ENCODE data around the gene GCFC2. TPM values are rescaled to one million over a fixed set of nuclear protein-coding genes. Genes with fewer than 3 reads are reported as not detected.
"Not testable (repeated sequence)": the region's sequence is repeated elsewhere in the genome, so short reads cannot be mapped to it uniquely, and the experiment has no call there.

The GCFC2 gene
- 32.6 TPM for total RNA-seq

DNA sequence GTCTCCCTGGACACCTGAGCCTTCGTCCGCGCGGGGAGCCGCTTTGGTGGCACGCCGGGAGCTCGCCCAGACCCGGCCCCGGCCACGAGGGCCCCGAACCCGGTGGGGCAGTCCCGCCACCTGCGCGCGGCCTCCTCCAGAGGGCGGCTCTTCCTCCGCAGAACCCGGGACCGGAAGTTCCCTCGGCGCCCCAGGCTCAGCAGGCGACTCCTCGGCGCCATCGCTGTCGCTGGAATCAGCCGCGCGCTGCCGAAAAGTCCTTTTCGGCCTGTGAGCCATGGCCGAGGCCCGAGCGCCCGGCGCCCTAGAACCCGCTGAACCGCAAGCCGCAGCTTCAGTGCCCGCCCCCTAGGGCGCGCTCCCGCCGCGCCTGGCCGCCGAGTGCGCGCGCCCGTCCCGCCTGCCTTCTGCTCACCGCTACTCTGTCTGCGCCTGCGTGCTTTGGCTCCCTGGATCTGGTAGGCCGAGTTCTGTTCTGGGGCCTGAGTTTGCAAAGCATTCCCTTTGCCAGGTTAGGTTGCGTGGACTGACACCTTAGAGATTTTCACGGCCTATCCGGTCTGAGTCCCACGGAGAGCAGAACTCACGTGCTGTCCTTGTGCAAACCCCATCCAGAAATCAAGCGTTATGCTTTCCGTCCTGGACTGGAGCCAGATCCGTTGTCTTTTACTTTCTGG, at the start of gene GCFC2:
Gene GCFC2, minus strand, starts transcription at position 339 of the 677 bp plus-strand sequence. Its CDS starts 60 bp downstream, at position 279.
- DNase-seq = peak; percentile 79

DNA sequence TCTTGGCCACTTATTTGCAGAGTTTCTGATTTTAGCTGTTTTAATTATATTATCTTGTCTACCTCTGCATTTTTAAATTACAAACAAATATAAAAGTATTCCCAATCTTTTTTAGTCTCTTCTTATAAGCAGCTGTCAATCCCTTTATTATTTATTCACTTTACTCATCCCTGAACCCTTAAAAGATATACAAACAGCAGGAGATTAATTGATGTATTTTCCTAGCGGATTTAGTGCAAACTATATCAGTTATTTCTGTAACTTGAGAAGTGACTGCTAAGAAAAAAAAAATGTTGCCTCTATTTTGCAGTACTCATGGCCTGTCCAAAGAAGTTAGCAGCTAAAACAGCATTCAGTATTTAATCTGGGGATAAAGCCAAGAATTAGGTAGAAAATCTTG, 42.1 kb upstream of the GCFC2 start:
- no peak for DNase-seq

DNA sequence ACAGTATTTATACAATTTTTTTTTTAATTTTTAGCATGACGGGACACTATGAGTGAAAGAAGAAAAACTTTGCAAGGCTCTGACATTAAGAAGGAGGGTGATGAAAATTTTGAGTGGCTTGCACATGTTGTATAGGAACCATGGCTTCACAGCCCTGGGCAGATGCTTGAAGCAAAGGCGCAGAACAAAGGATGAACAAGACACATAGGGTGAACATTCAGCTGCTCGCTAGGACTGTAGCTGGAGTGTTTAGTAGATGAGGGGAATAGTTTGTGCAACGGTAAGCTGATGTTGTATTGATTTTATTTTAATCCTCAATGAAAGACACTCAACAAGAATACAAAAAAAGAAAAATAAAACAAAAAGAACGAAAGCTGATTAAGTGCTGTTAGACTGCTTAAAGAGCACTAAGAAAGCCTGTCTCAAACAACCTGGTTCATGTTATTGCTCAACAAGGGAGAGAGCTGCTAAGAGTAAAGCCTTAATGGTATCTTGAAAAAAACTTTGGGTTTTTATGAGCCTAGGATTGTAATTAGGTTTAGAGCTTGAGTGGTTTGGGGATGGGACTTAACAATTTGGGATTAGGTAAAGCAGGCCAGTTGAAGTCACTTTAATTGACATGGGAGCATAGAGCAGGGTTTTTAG, 41.2 kb upstream of the GCFC2 start:
- no peak for DNase-seq

DNA sequence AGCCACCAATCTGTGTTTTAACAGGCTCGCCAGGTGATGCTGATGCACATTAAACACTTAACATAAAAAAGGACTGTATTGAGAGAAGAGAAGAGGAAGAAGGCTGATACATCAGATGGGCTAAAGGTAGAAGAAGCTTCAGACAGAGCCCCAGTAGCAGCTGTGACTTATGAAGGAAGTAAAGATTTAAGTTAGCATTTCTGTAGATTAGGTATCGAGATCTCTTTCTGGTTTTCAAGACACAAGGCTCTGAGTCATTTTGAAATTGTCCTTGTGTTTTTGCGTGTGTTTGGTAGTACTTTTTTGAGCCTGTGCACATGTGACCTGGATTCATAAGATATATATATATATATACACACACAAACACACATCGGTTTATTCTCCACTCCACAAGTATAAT, 40.6 kb upstream of the GCFC2 start:
- DNase-seq = no peak

DNA sequence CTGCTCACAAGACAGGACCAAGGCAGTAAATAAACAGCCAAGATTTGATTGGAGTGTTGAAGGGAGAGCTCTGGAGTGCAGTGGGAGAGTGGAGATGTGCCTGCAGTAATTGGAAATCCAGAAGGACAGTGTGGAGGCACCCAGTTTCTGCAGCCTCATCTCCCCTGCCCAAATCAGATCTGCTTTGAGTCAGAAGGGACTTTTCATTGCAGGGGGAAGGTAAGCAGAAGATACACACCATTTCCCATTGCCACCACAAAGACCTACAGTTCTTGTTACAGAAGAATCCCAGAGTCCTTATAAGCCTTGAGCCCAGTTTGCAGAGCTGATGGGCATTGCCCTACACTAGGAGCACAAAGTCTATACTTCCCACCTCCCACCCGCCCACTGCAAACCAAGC, 27.2 kb upstream of the GCFC2 start:
- DNase-seq = no peak

DNA sequence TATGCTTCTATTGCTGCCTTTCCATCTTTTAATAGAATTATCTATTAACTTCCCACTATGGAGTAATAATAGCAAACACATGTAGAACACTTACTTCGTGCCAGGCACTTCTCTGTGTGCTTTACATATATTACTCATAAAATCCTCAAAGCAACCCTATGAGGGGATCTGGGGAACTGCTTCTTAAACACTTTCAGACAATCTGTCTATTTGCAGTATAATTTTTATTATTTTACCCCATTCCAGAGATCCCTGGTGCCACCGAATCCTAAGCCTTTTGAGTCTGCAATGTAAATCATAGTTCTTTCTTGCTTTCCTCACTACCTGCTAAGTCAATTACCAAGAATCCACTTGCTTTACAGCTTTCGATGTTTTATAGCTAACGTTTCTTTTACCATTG, 25.6 kb upstream of the GCFC2 start:
- no peak for DNase-seq

DNA sequence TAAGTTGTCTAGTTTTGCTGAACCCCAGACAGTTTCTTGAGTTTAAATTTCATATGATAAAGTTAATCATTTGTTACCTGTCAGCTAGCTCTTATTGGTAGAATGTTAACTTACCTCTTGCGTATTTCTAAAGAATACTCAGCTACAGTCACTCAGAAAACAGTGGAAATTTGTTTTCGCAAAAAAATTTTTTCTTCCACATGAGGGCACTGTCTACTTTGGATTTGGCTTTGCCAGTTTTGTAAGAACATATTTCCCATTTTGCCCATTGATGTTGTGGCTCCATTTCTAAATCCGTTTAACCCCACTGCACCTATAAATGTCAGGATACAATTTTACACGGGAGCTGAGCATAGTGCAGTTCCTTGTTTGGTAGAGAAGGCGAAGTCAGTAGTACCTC, 19.1 kb upstream of the GCFC2 start:
- DNase-seq = no peak

DNA sequence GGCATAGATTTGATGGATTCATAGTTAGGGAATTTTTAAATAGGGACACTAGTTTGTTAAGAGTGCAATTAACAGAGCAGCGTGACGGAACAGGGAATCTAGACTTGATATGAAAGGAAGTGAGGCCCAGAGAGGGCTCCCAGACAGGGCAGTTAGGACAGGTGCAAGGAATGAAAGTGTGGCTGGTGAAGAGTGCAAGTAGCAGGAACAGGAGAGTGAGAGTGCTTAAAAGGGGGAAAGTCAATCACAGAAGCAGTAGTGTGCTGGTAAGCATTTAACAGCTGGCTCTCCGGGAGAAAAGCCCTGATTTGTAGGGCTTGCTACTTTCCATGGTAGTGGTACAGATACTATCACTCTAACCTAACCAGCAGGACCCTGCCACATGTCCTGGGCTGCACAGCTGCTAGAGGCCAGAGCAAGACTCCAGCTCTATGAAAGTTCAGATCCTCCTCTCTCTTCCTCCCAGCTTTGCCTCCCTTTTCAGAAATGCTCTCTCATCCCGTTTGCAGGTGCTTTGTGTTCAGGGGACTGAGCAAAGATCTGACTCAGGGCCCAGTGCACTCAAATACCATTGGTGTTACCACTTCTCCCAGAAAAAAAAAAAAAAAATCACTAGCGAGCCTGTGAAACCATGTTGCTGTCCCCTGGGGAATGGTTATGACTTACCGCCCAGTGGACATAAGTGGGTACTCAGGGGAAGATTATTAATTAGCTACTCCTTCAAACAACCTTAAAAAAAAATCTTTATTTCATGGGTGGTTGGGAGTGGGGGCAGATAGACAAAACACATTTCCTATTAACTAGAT, 18.1 kb upstream of the GCFC2 start:
- no peak for DNase-seq

DNA sequence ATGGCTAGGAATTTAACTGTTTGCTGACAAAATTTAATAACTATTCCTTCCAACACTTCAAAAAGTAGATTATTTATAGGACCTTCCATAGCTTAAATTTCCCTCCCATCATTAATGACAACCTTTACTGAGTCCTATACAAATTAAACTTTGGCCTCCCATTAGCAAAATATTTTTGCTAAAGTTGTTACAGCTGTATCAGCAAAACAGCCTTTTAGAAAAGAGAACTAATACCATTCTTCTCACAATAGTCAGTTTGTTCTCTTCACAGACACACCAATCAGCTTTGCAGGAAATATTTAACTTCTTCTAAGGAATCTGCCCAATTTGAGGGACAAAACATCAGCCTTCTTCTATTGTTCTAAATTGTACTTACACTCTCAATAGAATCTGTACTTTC, 12.0 kb upstream of the GCFC2 start:
- DNase-seq = no peak

DNA sequence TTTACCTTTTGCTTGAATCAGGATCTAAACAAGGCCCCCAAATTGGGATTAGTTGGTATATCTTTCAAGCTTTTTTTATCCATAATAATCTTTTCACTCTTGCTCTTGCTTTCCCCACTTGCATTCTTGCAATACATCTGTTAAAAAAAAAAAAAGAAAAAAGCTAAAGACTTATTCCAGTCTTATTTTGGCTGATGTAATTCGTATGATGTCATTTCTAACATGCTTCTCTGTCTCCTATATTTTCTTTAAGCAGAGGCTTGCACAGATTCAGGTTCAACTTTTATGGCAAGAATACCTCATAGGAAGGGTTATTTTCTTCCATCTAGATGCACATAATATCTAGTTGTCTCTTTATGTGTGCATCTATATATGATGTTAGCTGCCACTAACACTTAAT, 9.8 kb upstream of the GCFC2 start:
- no peak for DNase-seq

DNA sequence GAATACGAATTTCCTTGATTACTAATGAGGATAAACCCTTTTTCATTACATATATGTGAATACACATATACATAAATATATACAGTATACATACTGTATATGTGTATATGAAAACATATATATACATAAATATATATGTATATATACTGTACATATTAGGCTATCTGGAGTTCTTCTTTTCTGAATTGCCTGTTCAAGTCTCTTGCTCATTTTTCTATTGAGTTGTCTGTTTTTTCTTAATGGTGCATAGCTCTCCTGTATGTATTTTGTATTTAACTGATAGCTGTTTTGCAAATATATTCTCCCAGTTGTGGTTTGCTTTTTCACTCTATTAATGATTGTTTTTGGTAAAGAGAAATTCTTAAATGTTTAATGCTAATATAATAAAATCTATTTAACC, 8.9 kb upstream of the GCFC2 start:
- DNase-seq = no peak

DNA sequence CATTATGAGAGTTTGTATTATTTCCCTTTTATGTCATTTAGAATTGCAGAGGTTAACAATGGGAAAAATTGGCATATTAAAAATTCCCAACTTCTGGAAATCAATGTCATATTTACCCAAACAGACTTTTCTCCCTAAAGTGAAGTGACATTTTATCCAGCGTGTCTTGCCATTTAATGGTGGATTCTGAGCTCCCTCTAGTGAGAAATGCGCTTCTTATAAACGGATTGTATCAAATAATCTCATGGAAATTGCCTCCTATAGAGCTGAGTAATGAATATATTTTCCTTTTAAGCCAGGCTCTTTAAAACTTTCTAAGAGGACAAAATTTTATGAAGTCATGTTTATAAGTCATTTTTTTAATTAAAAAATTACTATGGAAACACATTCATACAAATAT, 5.7 kb upstream of the GCFC2 start:
- no peak for DNase-seq

DNA sequence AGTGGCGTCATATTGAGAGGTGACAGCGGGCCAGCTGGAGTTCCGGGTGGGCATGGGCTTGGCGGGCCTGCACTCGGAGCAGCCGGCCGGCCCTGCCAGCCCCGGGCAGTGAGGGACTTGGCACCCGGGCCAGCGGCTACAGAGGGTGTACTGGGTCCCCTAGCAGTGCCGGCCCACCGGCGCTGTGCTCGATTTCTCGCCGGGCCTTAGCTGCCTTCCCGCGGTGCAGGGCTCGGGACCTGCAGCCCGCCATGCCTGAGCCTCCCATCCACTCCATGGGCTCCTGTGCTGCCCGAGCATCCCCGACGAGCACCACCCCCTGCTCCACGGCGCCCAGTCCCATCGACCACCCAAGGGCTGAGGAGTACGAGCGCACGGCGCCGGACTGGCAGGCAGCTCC, 875 bp upstream of the GCFC2 start:
- not testable (repeated sequence) for DNase-seq

DNA sequence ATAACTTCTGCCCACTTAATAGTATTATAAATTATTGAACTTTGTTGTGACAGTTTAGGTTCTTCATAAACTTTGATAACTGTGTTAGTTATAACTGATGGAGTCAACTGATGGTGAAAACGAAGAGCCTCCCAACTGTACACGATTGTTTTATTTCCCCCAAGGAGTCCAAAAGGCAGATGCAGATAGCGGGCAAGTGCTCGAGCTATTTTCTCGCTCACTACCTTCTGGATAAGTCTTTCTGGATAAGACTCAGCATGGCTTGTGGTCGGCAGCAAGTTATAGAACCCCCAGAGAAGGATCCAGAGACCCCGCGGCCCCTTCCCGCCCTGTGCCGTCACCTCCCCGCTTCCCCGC, 517 bp downstream of the GCFC2 start:
- DNase-seq = no peak

DNA sequence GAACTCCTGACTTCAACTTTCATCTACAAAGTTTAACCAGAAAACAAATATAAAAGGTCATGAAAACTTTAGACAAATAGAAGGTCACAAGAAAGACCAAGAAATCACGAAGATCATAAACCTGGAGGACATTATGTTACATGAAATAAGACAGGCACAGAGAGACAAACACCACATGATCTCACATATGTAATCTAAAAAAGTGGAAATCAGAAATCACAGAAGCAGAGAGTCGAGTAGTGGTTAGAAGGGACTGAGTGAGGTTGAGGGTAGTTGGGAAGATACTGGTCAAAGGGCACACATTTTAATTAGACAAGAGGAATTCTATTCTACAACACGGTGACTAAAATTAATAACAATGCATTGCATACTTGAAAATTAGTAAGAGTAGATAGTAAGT, 1.4 kb downstream of the GCFC2 start:
- DNase-seq = no peak

DNA sequence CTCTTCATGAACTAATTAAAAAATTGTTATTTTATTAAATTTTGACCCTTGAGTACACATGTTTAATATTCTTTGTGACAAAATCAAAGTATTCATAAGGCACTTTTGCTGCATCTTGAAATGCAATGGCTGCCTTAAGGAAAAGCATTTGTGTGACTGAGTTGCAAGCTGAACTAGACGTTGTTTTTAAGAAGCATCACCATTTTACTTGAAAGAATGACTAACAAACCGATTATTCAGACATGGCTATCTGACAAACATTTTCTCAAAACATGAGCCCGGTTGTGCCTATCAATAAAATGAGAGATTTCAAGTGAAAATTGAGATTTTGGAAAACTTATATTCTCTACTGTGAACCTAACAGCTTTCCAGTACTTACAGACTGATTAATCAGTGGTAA, 2.8 kb downstream of the GCFC2 start:
- DNase-seq = no peak

DNA sequence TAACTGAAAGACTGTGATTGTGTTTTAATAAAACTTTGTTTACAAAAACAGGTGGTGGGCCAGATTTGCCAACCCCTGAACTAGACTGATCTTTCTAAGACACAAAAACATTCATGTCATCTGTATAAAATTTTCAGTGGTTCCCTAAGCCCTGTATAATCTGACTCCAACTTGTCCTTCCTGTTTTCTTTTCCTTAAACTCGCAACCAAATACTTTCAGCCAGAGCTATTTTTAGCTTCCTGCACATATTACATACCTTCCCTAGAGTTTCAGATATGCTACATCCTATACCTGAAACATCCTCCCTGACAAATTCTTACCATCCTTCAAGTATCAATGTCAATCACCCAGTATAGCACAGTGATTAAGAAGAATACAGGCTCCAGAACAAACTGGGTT, 4.8 kb downstream of the GCFC2 start:
- no peak for DNase-seq

DNA sequence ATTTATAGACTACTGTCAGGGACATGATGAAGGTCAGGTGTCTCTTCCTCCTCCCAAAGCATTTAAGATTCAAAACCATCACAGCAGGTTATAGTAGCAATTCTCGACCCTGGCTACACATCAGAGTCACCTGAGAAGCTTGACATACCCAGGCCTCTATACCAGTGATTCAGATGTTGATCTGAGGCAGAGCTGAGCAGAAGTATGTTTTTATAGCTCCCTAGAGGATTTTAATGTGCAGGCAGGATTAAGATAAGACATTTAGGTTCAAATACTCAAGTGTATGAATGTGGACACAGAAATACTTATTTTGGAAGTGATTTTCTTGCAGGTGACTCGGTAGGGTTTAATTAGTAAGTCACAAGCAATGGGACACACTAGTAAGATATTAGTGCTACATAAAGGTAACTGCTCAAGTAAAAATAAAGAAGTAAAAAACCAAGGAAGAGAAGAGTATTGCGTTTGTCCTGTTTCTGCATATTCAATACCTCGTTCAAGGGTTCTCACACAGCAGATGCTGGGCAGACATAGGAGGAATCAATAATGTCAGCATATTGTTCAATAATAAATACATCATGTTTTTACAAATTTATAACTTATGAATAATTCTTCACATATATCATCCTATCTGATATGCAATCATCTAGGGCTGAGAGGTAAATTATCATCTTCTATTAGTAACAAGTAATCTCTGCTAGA, 7.0 kb downstream of the GCFC2 start:
- DNase-seq = no peak

DNA sequence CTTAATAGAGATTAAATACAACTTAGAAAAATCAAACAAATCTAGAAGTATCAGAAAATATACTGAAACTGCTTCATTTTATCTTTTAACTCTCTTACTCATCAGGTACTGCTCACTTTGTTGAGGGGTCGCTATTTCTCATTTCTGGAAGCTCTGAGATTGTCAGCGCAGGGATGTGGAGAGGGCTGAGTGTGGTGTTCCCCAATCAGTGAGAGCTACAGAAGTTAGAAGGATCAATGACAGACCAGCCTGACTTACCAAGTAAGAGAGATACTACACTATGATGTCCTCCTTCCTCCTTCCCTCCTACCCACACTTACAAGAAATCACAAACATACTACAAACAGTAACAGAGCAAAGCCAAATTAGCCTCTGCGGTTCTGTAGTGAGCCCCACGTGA, 8.1 kb downstream of the GCFC2 start:
- DNase-seq = no peak

DNA sequence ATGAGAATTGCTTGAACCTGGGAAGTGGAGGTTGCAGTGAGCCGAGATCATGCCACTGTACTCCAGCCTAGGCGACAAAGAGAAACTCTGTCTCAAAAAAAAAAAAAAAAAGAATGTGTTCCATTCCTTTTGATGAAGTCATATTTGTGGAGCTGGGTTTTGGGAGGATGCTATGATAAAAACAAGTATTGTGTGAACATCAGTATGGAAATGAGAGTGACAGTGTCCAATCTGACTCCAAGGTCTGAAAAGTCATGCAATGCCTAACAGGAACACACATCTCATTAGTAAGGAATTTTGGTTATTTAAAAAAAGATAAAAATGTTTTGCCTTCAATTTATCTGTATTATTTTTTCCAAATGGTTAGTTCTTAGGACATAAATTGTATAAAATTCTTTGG, 11.8 kb downstream of the GCFC2 start:
- no peak for DNase-seq

DNA sequence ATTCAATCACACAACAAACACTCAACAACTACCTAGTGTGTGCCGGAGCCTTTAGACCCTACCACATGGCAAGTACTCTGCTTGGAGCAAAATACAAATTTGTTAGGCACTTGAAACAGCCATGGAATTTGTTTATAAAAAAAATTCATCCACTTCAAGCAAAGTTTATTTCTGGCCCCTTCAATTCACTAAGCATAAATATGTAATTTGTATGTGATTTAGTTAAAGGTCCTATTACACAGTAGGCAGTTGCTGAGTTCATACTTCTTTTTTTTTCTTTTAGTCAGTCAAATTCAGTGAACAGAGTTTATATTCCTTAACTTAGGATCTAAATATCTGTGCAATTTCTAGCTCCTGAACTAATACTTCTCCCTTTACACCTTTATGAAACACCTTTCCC, 22.5 kb downstream of the GCFC2 start:
- no peak for DNase-seq

DNA sequence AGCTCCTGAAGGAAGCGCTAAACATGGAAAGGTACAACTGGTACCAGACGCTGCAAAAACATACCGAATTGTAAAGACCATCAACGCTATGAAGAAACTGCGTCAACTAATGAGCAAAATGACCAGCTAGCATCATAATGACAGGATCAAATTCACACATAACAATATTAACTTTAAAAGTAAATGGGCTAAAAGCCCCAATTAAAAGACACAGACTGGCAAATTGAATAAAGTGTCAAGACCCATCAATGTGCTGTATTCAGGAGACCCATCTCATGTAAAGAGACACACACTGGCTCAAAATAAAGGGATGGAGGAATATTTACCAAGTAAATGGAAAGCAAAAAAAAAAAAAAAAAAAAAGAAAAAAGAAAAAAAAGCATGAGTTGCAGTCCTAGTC, 27.3 kb downstream of the GCFC2 start:
- not testable (repeated sequence) for DNase-seq

DNA sequence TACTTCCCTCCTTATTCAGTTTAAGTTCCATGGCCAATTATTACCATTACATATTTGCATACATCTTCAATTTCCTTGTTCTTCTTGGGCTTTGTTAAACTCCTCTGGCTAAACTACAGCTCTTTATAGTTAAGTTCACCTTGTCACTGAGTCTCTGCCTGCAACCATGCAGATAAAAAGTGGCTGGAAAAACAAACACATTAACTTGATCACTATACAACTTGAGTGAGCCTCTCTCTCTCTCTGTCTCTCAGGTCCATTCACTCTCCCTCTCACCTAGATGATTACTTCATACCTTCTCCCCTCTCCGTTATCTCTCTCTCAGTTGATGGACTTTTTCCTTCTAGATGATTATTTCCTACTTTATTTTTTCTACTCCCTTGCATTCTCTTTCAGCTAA, 30.3 kb downstream of the GCFC2 start:
- DNase-seq = no peak
